Effector CD4-positive, alpha-beta T cell (primary cell): ENCODE results near the gene AKAP13.

Experiments
- DNase-seq: peaks from one replicate; pipeline ENCODE4 v3.0.0-alpha.2; 2020

Gene AKAP13

GRCh38 chr15:85607141-85607806, 226.9 kb downstream of the AKAP13 start:
- no peak for DNase-seq

- no peak for DNase-seq
Observed at GRCh38 chr15:85607842-85608241, 227.4 kb downstream of the AKAP13 start.

- no peak for DNase-seq
Observed at GRCh38 chr15:85609492-85609891, 229.1 kb downstream of the AKAP13 start.

- DNase-seq = no peak
Observed at GRCh38 chr15:85611361-85611760, 231.0 kb downstream of the AKAP13 start.

- no peak for DNase-seq
Observed at GRCh38 chr15:85614059-85614458, 233.7 kb downstream of the AKAP13 start.

- no peak for DNase-seq
Observed at GRCh38 chr15:85615930-85616329, 235.5 kb downstream of the AKAP13 start.

GRCh38 chr15:85616549-85617110, 236.2 kb downstream of the AKAP13 start:
- no peak for DNase-seq

GRCh38 chr15:85618228-85618505, 237.8 kb downstream of the AKAP13 start:
- DNase-seq = no peak

- DNase-seq = peak; percentile 54
Observed at GRCh38 chr15:85618956-85619491, 238.6 kb downstream of the AKAP13 start.

GRCh38 chr15:85619992-85620689, 239.7 kb downstream of the AKAP13 start:
- no peak for DNase-seq

GRCh38 chr15:85620690-85621049, 240.3 kb downstream of the AKAP13 start:
- DNase-seq = peak; percentile 11

GRCh38 chr15:85621094-85621493, 240.7 kb downstream of the AKAP13 start:
- no peak for DNase-seq

- no peak for DNase-seq
Observed at GRCh38 chr15:85622221-85622831, 241.9 kb downstream of the AKAP13 start.

- no peak for DNase-seq
Observed at GRCh38 chr15:85623315-85624049, 243.1 kb downstream of the AKAP13 start.

GRCh38 chr15:85624291-85624801, 243.9 kb downstream of the AKAP13 start:
- no peak for DNase-seq

- peak; percentile 10 for DNase-seq
Observed at GRCh38 chr15:85625166-85625830, 244.9 kb downstream of the AKAP13 start.

- no peak for DNase-seq
Observed at GRCh38 chr15:85625856-85626255, 245.5 kb downstream of the AKAP13 start.

- no peak for DNase-seq
Observed at GRCh38 chr15:85627213-85627935, 247.0 kb downstream of the AKAP13 start.

- no peak for DNase-seq
Observed at GRCh38 chr15:85630311-85630710, 249.9 kb downstream of the AKAP13 start.

- no peak for DNase-seq
Observed at GRCh38 chr15:85631018-85631417, 250.6 kb downstream of the AKAP13 start.

- DNase-seq = no peak
Observed at GRCh38 chr15:85632014-85632413, 251.6 kb downstream of the AKAP13 start.

- no peak for DNase-seq
Observed at GRCh38 chr15:85633859-85634258, 253.5 kb downstream of the AKAP13 start.
